ENCODE results near the gene PCDHB15. TPM values are rescaled to one million over a fixed set of nuclear protein-coding genes. Genes with fewer than 3 reads are reported as not detected.

The PCDHB15 gene
- polyA plus RNA-seq, 2 of the 4 experiments (the other 2 are of a cell fraction), result 0.04 to 0.09 TPM

GRCh38 chr5:141258948-141259347 is 13.8 kb downstream of the PCDHB15 start (continued):
- TF ChIP-seq HES2 (IDR thresholded peaks at IDR 0.05) (no peak), ESRRA (IDR thresholded peaks at IDR 0.05; ENCODE audit: borderline replicate concordance, low read length) (no peak), EHMT2 (IDR thresholded peaks at IDR 0.05; ENCODE audit: low read depth) (no peak), RAD21 (conservative IDR thresholded peaks at IDR 0.05 in 1 of 2, IDR thresholded peaks at IDR 0.05 in 1 of 2) (no peak)

GRCh38 chr5:141260458-141261237 is 15.5 kb downstream of the PCDHB15 start:
- H3K4me2 ChIP-seq, result no peak overlapping the region
- no peaks in the 10 kb centered on the region for H3K4me1 ChIP-seq
- FAIRE-seq (no peak), DNase-seq (ENCODE audit: low read depth in 1 of 2, low spot score in 1 of 2) (peak in 1 of 2 experiments; percentile 31), ATAC-seq (no peak)
- WGBS (ENCODE audit: missing lambda C conversion rate), result 10% methylated on average over 5 of the region's 5 CpGs
- ChIA-PET CTCF (no interaction called here), POLR2A (no interaction called here)
- no peak overlapping the region for H3K4me3 ChIP-seq
- H3K27ac ChIP-seq, result no peak overlapping the region
- H3K9me3 ChIP-seq, result peaks cover 88% of the 10 kb centered on the region
- TF ChIP-seq MAFK (IDR thresholded peaks at IDR 0.05; ENCODE audit: partially characterized antibody) (no peak), SREBF2 (IDR thresholded peaks at IDR 0.05) (no peak), TP53 (CRISPR knock-in tag; IDR thresholded peaks at IDR 0.05) (no peak), GATA3 (IDR thresholded peaks at IDR 0.05; ENCODE audit: borderline replicate concordance) (peak; percentile 44; the same call in 1 of the 2 replicates), HDAC2 (IDR thresholded peaks at IDR 0.05) (no peak), RAD21 (conservative IDR thresholded peaks at IDR 0.05 in 1 of 2, IDR thresholded peaks at IDR 0.05 in 1 of 2) (no peak), ZNF302 (CRISPR knock-in tag; IDR thresholded peaks at IDR 0.05) (no peak)

GRCh38 chr5:141261238-141261546 is 16.0 kb downstream of the PCDHB15 start:
- no peak overlapping the region for H3K4me2 ChIP-seq
- TF ChIP-seq RARB (CRISPR knock-in tag; IDR thresholded peaks at IDR 0.05) (no peak), ZC3H11A (IDR thresholded peaks at IDR 0.05) (no peak), CHD2 (IDR thresholded peaks at IDR 0.05; ENCODE audit: low read length, partially characterized antibody) (no peak), JUN (IDR thresholded peaks at IDR 0.05) (no peak), E2F6 (IDR thresholded peaks at IDR 0.05; ENCODE audit: borderline replicate concordance, low read depth) (no peak), ELK1 (IDR thresholded peaks at IDR 0.05; ENCODE audit: low read depth, low read length) (no peak), ZFP36 (IDR thresholded peaks at IDR 0.05; ENCODE audit: borderline replicate concordance, partially characterized antibody) (no peak), TFCP2L1 (CRISPR knock-in tag; IDR thresholded peaks at IDR 0.05) (no peak)
- 4% methylated on average over 1 of the region's 1 CpG for WGBS (ENCODE audit: missing lambda C conversion rate)
- CTCF ChIA-PET, result no interaction called here
- H3K4me1 ChIP-seq, result no peaks in the 10 kb centered on the region
- H3K27ac ChIP-seq, result no peak overlapping the region
- DNase-seq (ENCODE audit: low read depth in 1 of 2, low spot score in 1 of 2) (no peak), FAIRE-seq (no peak), ATAC-seq (no peak)
- POLR2A ChIA-PET, result no interaction called here
- peaks cover 86% of the 10 kb centered on the region for H3K9me3 ChIP-seq
- no peak overlapping the region for H3K4me3 ChIP-seq

GRCh38 chr5:141269195-141269594 is 24.0 kb downstream of the PCDHB15 start:
- Histone ChIP-seq H3K4me2 (no peak overlapping the region), H3K4me1 (no peaks in the 10 kb centered on the region), H3K27ac (no peak overlapping the region), H3K4me3 (no peak overlapping the region), H3K9me3 (peaks cover 73% of the 10 kb centered on the region)
- ChIA-PET POLR2A (no interaction called here), CTCF (no interaction called here)
- no peak for DNase-seq (ENCODE audit: low read depth in 1 of 2, low spot score in 1 of 2)
- 72% methylated on average over 4 of the region's 4 CpGs for WGBS (ENCODE audit: missing lambda C conversion rate)
- FAIRE-seq, result no peak
- TF ChIP-seq MAFK (IDR thresholded peaks at IDR 0.05; ENCODE audit: partially characterized antibody) (peak; percentile 87), MYC (IDR thresholded peaks at IDR 0.05; ENCODE audit: borderline replicate concordance, low read length) (no peak), CTCF (IDR thresholded peaks at IDR 0.05) (no peak), NFE2L2 (conservative IDR thresholded peaks at IDR 0.05; ENCODE audit: low read length) (peak; percentile 91)
- no peak for ATAC-seq

All from A549 (cell line).